GM12878 (cell line): ENCODE measurements around the gene MGAT1. TPM values are rescaled to one million over a fixed set of nuclear protein-coding genes. Genes with fewer than 3 reads are reported as not detected.

ENCODE experiments used
- ATAC-seq: fragments of 200-7000 bp; cut with Tn5 transposase; 3 replicates; pipeline ENCODE4 v1.9.1; 2020; ENCODE audit warnings: mild to moderate bottlenecking, moderate library complexity
- BruUV-seq: library from RNA; stranded (reverse); fragments of 400-500 nt; replicated peaks from 2 replicates; lab custom pipeline; 2021; lab: Mats Ljungman, UMichigan
- CTCF ChIA-PET: fragments of 300-600 bp; sonication (Branson Sonifier 250); formaldehyde crosslinking; extraction: SDS; loops from one replicate; lab custom pipeline; 2021; ENCODE audit warnings: inconsistent platforms; lab: Yijun Ruan, JAX
- POLR2A ChIA-PET: fragments of 350-600 bp; formaldehyde crosslinking; extraction: SDS; loops from one replicate; lab custom pipeline; 2021; ENCODE audit warnings: inconsistent platforms; lab: Charles Lee
- RAD21 ChIA-PET: fragments of 300-600 bp; sonication (Branson Sonifier 250); formaldehyde crosslinking; loops from one replicate; lab custom pipeline; 2023; ENCODE audit warnings: antibody characterized with exemption; ENCODE audit not compliant: unreplicated experiment; lab: Charles Lee
- SMC1A ChIA-PET: fragments of 300-600 bp; sonication (Branson Sonifier 250); formaldehyde crosslinking; loops from one replicate; lab custom pipeline; 2023; ENCODE audit not compliant: unreplicated experiment, uncharacterized antibody; lab: Charles Lee
- DNase-seq: peaks from one replicate; pipeline ENCODE4 v3.0.0-alpha.2; 2011; ENCODE audit warnings: low read depth, low spot score
- FAIRE-seq: peaks from 3 replicates; lab custom pipeline; 2011; peaks lifted over from hg19 to GRCh38; lab: Jason Lieb, UNC
- H2AFZ ChIP-seq: 2 replicates; pipeline ENCODE4 v1.6.0; 2011; ENCODE audit warnings: low read depth, low read length, control low read depth; ENCODE audit not compliant: control insufficient read depth
- H3K27ac ChIP-seq: 2 replicates; pipeline ENCODE4 v1.5.1; 2011; ENCODE audit warnings: control low read depth; ENCODE audit not compliant: control insufficient read depth, insufficient read depth
- H3K27me3 ChIP-seq, 2 experiments: replicated peaks in 1 of 2; 2 replicates each; pipeline versions ENCODE4 v1.6.0 to v1.6.1; 2011; ENCODE audit warnings: low read length in 1 of 2; ENCODE audit not compliant: control insufficient read depth in 2 of 2, insufficient read depth in 2 of 2
- H3K36me3 ChIP-seq, 2 experiments: 2 replicates each; pipeline ENCODE4 v1.5.1; 2011; ENCODE audit warnings: low read length in 1 of 2; ENCODE audit not compliant: control insufficient read depth in 2 of 2, insufficient read depth in 2 of 2
- H3K4me1 ChIP-seq: 2 replicates; pipeline ENCODE4 v1.6.1; 2011; ENCODE audit warnings: mild to moderate bottlenecking, low read length, moderate library complexity, mixed read lengths; ENCODE audit not compliant: control insufficient read depth, insufficient read depth
- H3K4me2 ChIP-seq: 2 replicates; pipeline ENCODE4 v1.6.0; 2011; ENCODE audit warnings: control low read depth; ENCODE audit not compliant: control insufficient read depth, insufficient read depth
- H3K4me3 ChIP-seq: fragments of 200-600 bp; sonication (generic); 2 replicates; pipeline ENCODE4 v1.5.1; 2016
- H3K79me2 ChIP-seq: 2 replicates; pipeline ENCODE4 v1.6.0; 2011; ENCODE audit warnings: low read length; ENCODE audit not compliant: control insufficient read depth, insufficient read depth
- H3K9ac ChIP-seq: 2 replicates; pipeline ENCODE4 v1.8.0; 2011; ENCODE audit warnings: low read length, control low read depth, mixed read lengths; ENCODE audit not compliant: control insufficient read depth, insufficient read depth
- H3K9me3 ChIP-seq: replicated peaks from 3 replicates; pipeline ENCODE4 v1.5.1; 2011; ENCODE audit warnings: mild to moderate bottlenecking, low read length; ENCODE audit not compliant: control insufficient read depth, insufficient read depth
- H4K20me1 ChIP-seq: 2 replicates; pipeline ENCODE4 v1.6.0; 2011; ENCODE audit not compliant: control insufficient read depth, insufficient read depth
- IKZF1 ChIP-seq: fragments of 450-650 bp; conservative IDR thresholded peaks from 2 replicates; pipeline ENCODE4 v1.6.1; 2017; ENCODE audit warnings: antibody characterized with exemption, mild to moderate bottlenecking
- IKZF2 ChIP-seq, 2 experiments: fragments of 450-650 bp; IDR thresholded peaks; 2 replicates each; pipeline ENCODE4 v1.6.1; 2017; ENCODE audit warnings: mild to moderate bottlenecking in 2 of 2, moderate library complexity in 2 of 2
- NBN ChIP-seq: fragments of 450-650 bp; IDR thresholded peaks from 2 replicates; pipeline ENCODE4 v1.6.1; 2016
- NR2F1 ChIP-seq: fragments of 450-650 bp; conservative IDR thresholded peaks from 2 replicates; pipeline ENCODE4 v1.6.1; 2017; ENCODE audit warnings: mild to moderate bottlenecking
- ZNF687 ChIP-seq: fragments of 450-650 bp; IDR thresholded peaks from 2 replicates; pipeline ENCODE4 v1.6.1; 2017; ENCODE audit warnings: mild to moderate bottlenecking, moderate library complexity
- WGBS: methylation state at CpG from one replicate; pipeline ENCODE4 v1.1.6; 2016; ENCODE audit warnings: low lambda C conversion rate; ENCODE audit not compliant: insufficient replicate concordance, insufficient coverage; ENCODE audit errors: missing lambda C conversion rate; 5-methylcytosine and 5-hydroxymethylcytosine counted together
- in situ Hi-C: fragments of 300-500 bp; cut with MboI; formaldehyde crosslinking; loops from 9 replicates; pipeline ENCODE4 v1.14.3; 2018; ENCODE audit warnings: mixed read lengths
- intact Hi-C: fragments of 100-400 bp; cut with micrococcal nuclease; formaldehyde crosslinking; loops from one replicate; pipeline ENCODE4 v1.14.2; 2022; ENCODE audit not compliant: unreplicated experiment
- polyA plus RNA-seq, 11 experiments: library from polyadenylated mRNA; depleted of rRNA in 4 of 11; unstranded in 6 of 11; stranded (reverse) in 5 of 11; fragments of >200 nt; fragmentation: Nextera tagmentation in 4 of 11; fragmentation: Illumina TruSeq in 1 of 11; extraction: Ambion mirVana in 4 of 11; extraction: Trizol in 1 of 11; gene quantifications; 1 replicate in 1 of 11; 2 replicates in 10 of 11; pipeline versions ENCODE4 v1.2.1 to v1.2.3, GENCODE V29; 2011 to 2016; ENCODE audit warnings: inconsistent platforms in 2 of 11, missing spikeins in 2 of 11, low read depth in 1 of 11
- total RNA-seq, 4 experiments: library from RNA; depleted of rRNA in 3 of 4; stranded (reverse); fragments of >200 nt in 3 of 4; fragmentation: Illumina TruSeq in 1 of 4; extraction: Trizol in 1 of 4; gene quantifications; 2 replicates each; pipeline versions ENCODE4 v1.2.1 to v1.2.3, GENCODE V29; 2013 to 2021

Gene MGAT1
- total and polyA plus RNA-seq, 10 of the 15 experiments (the other 5 are each of a cell fraction or from before 2014, with no cell fraction given): 3.1 to 88.4 (median 62.7) TPM

GRCh38 chr5:180808461-180809000, 5.9 kb upstream of the MGAT1 start:
- in situ Hi-C loops: loop anchor here (25.0 kb wide), 1 partner anchor 996 kb away; the partner anchor contains the start of genes MGAT4B and SQSTM1
- ChIA-PET SMC1A (interaction anchor here (1.0 to 3.1 kb wide), 9 partner anchors 13 to 376 kb away, joined by 3 to 13 read pairs (median 6); no protein-coding TSS in a partner anchor), RAD21 (interaction anchor here (0.7 to 2.4 kb wide), 8 partner anchors 10 to 364 kb away, joined by 3 to 12 read pairs (median 4); partner anchors contain the start of gene ZFP62), CTCF (interaction anchor here (0.5 to 2.4 kb wide), 9 partner anchors 9 to 379 kb away, joined by 3 to 14 read pairs (median 4); no protein-coding TSS in a partner anchor)
- H3K27ac ChIP-seq: peak overlapping the region; percentile 94
- DNase-seq: no peak
- no peak for FAIRE-seq
- H3K4me1 ChIP-seq: peaks cover 28% of the 10 kb centered on the region
- intact Hi-C loops: loop anchor here (5.0 to 10.0 kb wide), 2 partner anchors 346 to 364 kb away; no protein-coding TSS in a partner anchor
- no TSS peak for BruUV-seq
- TF ChIP-seq NBN (no peak), ZNF687 (0 out of 2 replicates have a peak, but pooled peaks have one; percentile 12), IKZF2 (IDR thresholded peaks at IDR 0.05) (peak in 1 of 2 experiments; percentile 13; a peak in 1 of 4 replicates), IKZF1 (0 out of 2 replicates have a peak, but pooled peaks have one; percentile 21), NR2F1 (peak; percentile 37; the same call in 1 of the 2 replicates)
- TF ChIP-seq, all 136 proteins: peak for 4
- Histone ChIP-seq H3K36me3 (no peaks in the 10 kb centered on the region; a peak in 1 of 4 replicates), H2AFZ (no peak overlapping the region), H3K27me3 (no peaks in the 10 kb centered on the region), H4K20me1 (no peaks in the 10 kb centered on the region), H3K4me3 (peak overlapping the region; percentile 97), H3K9me3 (no peaks in the 10 kb centered on the region), H3K4me2 (peak overlapping the region; percentile 79), H3K79me2 (peaks cover 64% of the 10 kb centered on the region), H3K9ac (peak overlapping the region; percentile 90)
- POLR2A ChIA-PET: interaction anchor here (1.2 to 2.5 kb wide), 7 partner anchors 9 to 381 kb away, joined by 3 to 31 read pairs (median 6); no protein-coding TSS in a partner anchor
- ATAC-seq: no peak
- WGBS: 82% methylated on average over 5 of the region's 5 CpGs
